GM12878 (cell line): ENCODE data around the gene SLC4A1. TPM values are rescaled to one million over a fixed set of nuclear protein-coding genes. Genes with fewer than 3 reads are reported as not detected.

Experiments used
- ASH2L ChIP-seq: fragments of 300-600, 200-600 bp; sonication (generic); IDR thresholded peaks from 2 replicates; pipeline ENCODE4 v1.6.1; 2017; ENCODE audit warnings: low read depth, mild to moderate bottlenecking, borderline replicate concordance
- CBX3 ChIP-seq: fragments of 200-600 bp; sonication (generic); IDR thresholded peaks from 2 replicates; pipeline ENCODE4 v1.6.1; 2016; ENCODE audit warnings: low read depth, borderline replicate concordance
- CBX5 ChIP-seq: sonication (generic); IDR thresholded peaks from 2 replicates; pipeline ENCODE4 v1.6.1; 2016; ENCODE audit warnings: low read depth, moderate library complexity, mild to moderate bottlenecking, inconsistent platforms
- CHD2 ChIP-seq: IDR thresholded peaks from 2 replicates; pipeline ENCODE4 v1.6.1; 2011; ENCODE audit warnings: low read depth, low read length, improper control_type of control experiment, borderline replicate concordance
- CREM ChIP-seq: IDR thresholded peaks from 2 replicates; pipeline ENCODE4 v1.6.1; 2014; ENCODE audit warnings: antibody characterized with exemption, low read depth
- EP300 ChIP-seq, 2 experiments: fragments of 150-350 bp in 1 of 2; IDR thresholded peaks; 2 replicates each; pipeline ENCODE4 v1.6.1; 2011 to 2012; ENCODE audit warnings: low read depth in 2 of 2, low read length in 2 of 2, borderline replicate concordance in 1 of 2, improper control_type of control experiment in 1 of 2, inconsistent platforms in 1 of 2; ENCODE audit not compliant: control insufficient read depth in 1 of 2
- GATAD2B ChIP-seq: fragments of 450-650 bp; conservative IDR thresholded peaks from 2 replicates; pipeline ENCODE4 v1.6.1; 2017; ENCODE audit warnings: low read depth, mild to moderate bottlenecking, moderate library complexity
- HCFC1 ChIP-seq: fragments of 150-350 bp; IDR thresholded peaks from 2 replicates; pipeline ENCODE4 v1.6.1; 2014; ENCODE audit warnings: low read length
- IRF3 ChIP-seq: fragments of 450-650 bp; IDR thresholded peaks from 2 replicates; pipeline ENCODE4 v1.6.1; 2014; ENCODE audit warnings: mild to moderate bottlenecking
- KDM1A ChIP-seq: fragments of 200-600 bp; sonication (generic); IDR thresholded peaks from 2 replicates; pipeline ENCODE4 v1.6.1; 2016; ENCODE audit warnings: borderline replicate concordance
- LARP7 ChIP-seq: fragments of 450-650 bp; IDR thresholded peaks from 2 replicates; pipeline ENCODE4 v1.6.1; 2017; ENCODE audit warnings: mild to moderate bottlenecking
- MTA2 ChIP-seq: fragments of 450-650 bp; IDR thresholded peaks from 2 replicates; pipeline ENCODE4 v1.6.1; 2016; ENCODE audit warnings: low read depth, mild to moderate bottlenecking, moderate library complexity
- NR2F1 ChIP-seq: fragments of 450-650 bp; conservative IDR thresholded peaks from 2 replicates; pipeline ENCODE4 v1.6.1; 2017; ENCODE audit warnings: mild to moderate bottlenecking
- NRF1 ChIP-seq: conservative IDR thresholded peaks from 2 replicates; pipeline ENCODE4 v1.6.1; 2011; ENCODE audit warnings: mild to moderate bottlenecking, low read depth, low read length, improper control_type of control experiment
- PAX5 ChIP-seq: IDR thresholded peaks from 2 replicates; pipeline ENCODE4 v1.6.1; 2011; ENCODE audit warnings: low read depth, low read length, borderline replicate concordance
- PAX8 ChIP-seq: fragments of 450-650 bp; IDR thresholded peaks from 2 replicates; pipeline ENCODE4 v1.6.1; 2017; ENCODE audit warnings: mild to moderate bottlenecking, moderate library complexity
- PBX3 ChIP-seq: IDR thresholded peaks from 2 replicates; pipeline ENCODE4 v1.6.1; 2011; ENCODE audit warnings: mild to moderate bottlenecking, low read depth, low read length, moderate library complexity; ENCODE audit not compliant: insufficient replicate concordance
- POLR2A ChIP-seq: IDR thresholded peaks from 2 replicates; pipeline ENCODE4 v1.6.1; 2011; ENCODE audit warnings: low read depth, mild to moderate bottlenecking, low read length
- POLR2AphosphoS5 ChIP-seq: IDR thresholded peaks from 2 replicates; pipeline ENCODE4 v1.6.1; 2011; ENCODE audit warnings: mild to moderate bottlenecking, low read length, inconsistent platforms
- RCOR1 ChIP-seq: conservative IDR thresholded peaks from 2 replicates; pipeline ENCODE4 v1.6.1; 2012; ENCODE audit warnings: low read depth, low read length, improper control_type of control experiment
- SP1 ChIP-seq: IDR thresholded peaks from one replicate; pipeline ENCODE4 v1.6.1; 2011; ENCODE audit warnings: low read depth, low read length
- TCF12 ChIP-seq: IDR thresholded peaks from 2 replicates; pipeline ENCODE4 v1.6.1; 2011; ENCODE audit warnings: low read depth, mild to moderate bottlenecking, low read length
- YY1 ChIP-seq: IDR thresholded peaks from 2 replicates; pipeline ENCODE4 v1.6.1; 2011; ENCODE audit warnings: low read depth, mild to moderate bottlenecking, low read length
- ZNF24 ChIP-seq: fragments of 450-650 bp; IDR thresholded peaks from 2 replicates; pipeline ENCODE4 v1.6.1; 2017; ENCODE audit warnings: antibody characterized with exemption, mild to moderate bottlenecking
- ZZZ3 ChIP-seq: IDR thresholded peaks from 2 replicates; pipeline ENCODE4 v1.6.1; 2011; ENCODE audit warnings: low read depth; ENCODE audit not compliant: control insufficient read depth, insufficient read length
- polyA plus RNA-seq, 11 experiments: library from polyadenylated mRNA; depleted of rRNA in 4 of 11; unstranded in 6 of 11; stranded (reverse) in 5 of 11; fragments of >200 nt; fragmentation: Nextera tagmentation in 4 of 11; fragmentation: Illumina TruSeq in 1 of 11; extraction: Ambion mirVana in 4 of 11; extraction: Trizol in 1 of 11; gene quantifications; 1 replicate in 1 of 11; 2 replicates in 10 of 11; pipeline versions ENCODE4 v1.2.1 to v1.2.3, GENCODE V29; 2011 to 2016; ENCODE audit warnings: inconsistent platforms in 2 of 11, missing spikeins in 2 of 11, low read depth in 1 of 11
- total RNA-seq, 4 experiments: library from RNA; depleted of rRNA in 3 of 4; stranded (reverse); fragments of >200 nt in 3 of 4; fragmentation: Illumina TruSeq in 1 of 4; extraction: Trizol in 1 of 4; gene quantifications; 2 replicates each; pipeline versions ENCODE4 v1.2.1 to v1.2.3, GENCODE V29; 2013 to 2021
- TF ChIP-seq, protein P1 (sequence below): fragments of 450-650 bp; IDR thresholded peaks from 2 replicates; pipeline ENCODE4 v1.6.1; 2017; ENCODE audit warnings: mild to moderate bottlenecking, low read depth, inconsistent platforms; ENCODE audit not compliant: poor library complexity, severe bottlenecking

Gene SLC4A1
- total and polyA plus RNA-seq, 10 of the 15 experiments (the other 5 are each of a cell fraction or from before 2014, with no cell fraction given) = 0.03 TPM; not detected in 9

DNA sequence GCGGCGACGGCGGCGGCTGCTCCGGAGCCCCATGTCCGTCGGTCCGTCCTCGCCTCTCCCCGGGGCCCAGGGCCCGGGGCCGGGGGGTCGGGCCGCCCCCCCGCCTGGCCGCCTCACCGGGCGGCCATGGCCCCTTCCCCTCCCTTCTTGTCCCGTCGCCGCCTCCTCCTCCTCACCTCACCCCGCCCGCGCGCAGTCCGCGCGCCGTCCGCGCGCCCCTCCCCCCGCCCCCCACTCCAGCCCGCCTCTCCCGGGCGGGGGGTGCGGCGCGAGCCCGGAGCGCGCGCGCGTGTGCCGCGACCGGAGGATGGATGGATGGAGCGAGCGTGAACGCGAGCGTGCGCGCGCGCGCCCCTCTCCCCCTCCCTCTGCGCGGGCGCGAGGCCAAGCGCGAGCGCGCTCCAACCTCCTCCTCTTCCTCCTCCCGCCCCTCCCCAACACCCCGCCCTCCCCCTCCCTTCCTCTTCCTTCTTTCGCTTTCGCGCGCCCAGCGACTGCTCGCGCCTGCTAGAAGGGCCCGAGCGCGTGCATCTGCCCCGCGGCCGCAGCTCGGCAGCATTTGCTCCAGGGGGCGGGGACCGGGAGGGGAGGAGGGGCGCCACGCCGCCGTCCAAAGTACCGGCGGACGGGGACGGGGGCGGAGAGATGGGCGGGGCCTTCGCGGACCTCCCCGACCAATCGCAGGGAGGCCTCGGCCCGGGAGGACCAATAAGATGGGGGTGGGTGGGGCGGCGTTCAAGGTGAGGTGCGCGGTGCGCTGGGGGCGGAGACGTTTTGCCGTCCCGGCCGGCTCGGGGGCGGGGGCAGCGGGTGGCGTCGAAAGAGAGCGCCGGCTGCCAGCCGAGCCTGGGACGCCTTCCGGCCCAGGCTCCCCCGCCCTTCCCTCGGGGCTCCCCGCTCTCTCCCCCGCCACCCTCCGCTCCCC, 68.1 kb downstream of the SLC4A1 start, which contains the start of gene ATXN7L3 (continued):
- peak; percentile 44; the same call in 1 of the 2 replicates for TF ChIP-seq CHD2
- TF ChIP-seq GATAD2B = no peak
- no peak for TF ChIP-seq NR2F1
- TF ChIP-seq IRF3 = 0 out of 2 replicates have a peak, but pooled peaks have one; percentile 30
- TF ChIP-seq PAX5 = peak; percentile 25; the same call in 1 of the 2 replicates
- no peak for TF ChIP-seq MTA2
- TF ChIP-seq, protein P1, sequence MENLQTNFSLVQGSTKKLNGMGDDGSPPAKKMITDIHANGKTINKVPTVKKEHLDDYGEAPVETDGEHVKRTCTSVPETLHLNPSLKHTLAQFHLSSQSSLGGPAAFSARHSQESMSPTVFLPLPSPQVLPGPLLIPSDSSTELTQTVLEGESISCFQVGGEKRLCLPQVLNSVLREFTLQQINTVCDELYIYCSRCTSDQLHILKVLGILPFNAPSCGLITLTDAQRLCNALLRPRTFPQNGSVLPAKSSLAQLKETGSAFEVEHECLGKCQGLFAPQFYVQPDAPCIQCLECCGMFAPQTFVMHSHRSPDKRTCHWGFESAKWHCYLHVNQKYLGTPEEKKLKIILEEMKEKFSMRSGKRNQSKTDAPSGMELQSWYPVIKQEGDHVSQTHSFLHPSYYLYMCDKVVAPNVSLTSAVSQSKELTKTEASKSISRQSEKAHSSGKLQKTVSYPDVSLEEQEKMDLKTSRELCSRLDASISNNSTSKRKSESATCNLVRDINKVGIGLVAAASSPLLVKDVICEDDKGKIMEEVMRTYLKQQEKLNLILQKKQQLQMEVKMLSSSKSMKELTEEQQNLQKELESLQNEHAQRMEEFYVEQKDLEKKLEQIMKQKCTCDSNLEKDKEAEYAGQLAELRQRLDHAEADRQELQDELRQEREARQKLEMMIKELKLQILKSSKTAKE = no peak
- no peak for TF ChIP-seq ZNF24
- no peak for TF ChIP-seq ASH2L
- TF ChIP-seq POLR2AphosphoS5 = no peak
- 0 out of 4 replicates have a peak, but pooled peaks of 1 of the 2 experiments have one; percentile 39 for TF ChIP-seq EP300 (IDR thresholded peaks at IDR 0.05; ENCODE audit: borderline replicate concordance in 1 of 2, control insufficient read depth in 1 of 2, low read depth in 2 of 2, low read length in 2 of 2)
- TF ChIP-seq CBX5 = no peak
- TF ChIP-seq CBX3 = no peak
- TF ChIP-seq TCF12 = peak; percentile 19; the same call in 1 of the 2 replicates
- TF ChIP-seq CREM = peak; percentile 90
- peak; percentile 56; the same call in 1 of the 2 replicates for TF ChIP-seq HCFC1
- peak; percentile 92 for TF ChIP-seq SP1
- no peak for TF ChIP-seq ZZZ3
- TF ChIP-seq PAX8 = no peak
- no peak for TF ChIP-seq KDM1A
- peak; percentile 33; the same call in 1 of the 2 replicates for TF ChIP-seq POLR2A
- 0 out of 2 replicates have a peak, but pooled peaks have one; percentile 9 for TF ChIP-seq LARP7
- TF ChIP-seq RCOR1 = no peak
- TF ChIP-seq PBX3 = no peak
- peak; percentile 29; the same call in 1 of the 2 replicates for TF ChIP-seq YY1
- TF ChIP-seq NRF1 = peak; percentile 29; the same call in 1 of the 2 replicates
